SK-N-SH (cell line): Measurements from ENCODE around the gene THTPA.

Experiments used
- CHD2 ChIP-seq: fragments of 150-350 bp; IDR thresholded peaks from 2 replicates; pipeline ENCODE4 v1.6.1; 2018; ENCODE audit warnings: low read length; ENCODE audit not compliant: partially characterized antibody
- CTCF ChIP-seq: fragments of 200-600 bp; sonication (generic); IDR thresholded peaks from 2 replicates; pipeline ENCODE4 v1.6.1; 2017; ENCODE audit warnings: antibody characterized with exemption, mild to moderate bottlenecking, moderate library complexity
- EZH2phosphoT487 ChIP-seq: fragments of 200-600 bp; sonication (generic); IDR thresholded peaks from 2 replicates; pipeline ENCODE4 v1.6.1; 2017; ENCODE audit warnings: low read depth, mixed run types, mild to moderate bottlenecking, antibody characterized with exemption, moderate library complexity, borderline replicate concordance
- IRF3 ChIP-seq: fragments of 150-350 bp; IDR thresholded peaks from 2 replicates; pipeline ENCODE4 v1.6.1; 2016; ENCODE audit warnings: mild to moderate bottlenecking, low read depth, low read length
- JUND ChIP-seq: IDR thresholded peaks from 2 replicates; pipeline ENCODE4 v1.4.0; 2012
- PBX3 ChIP-seq: IDR thresholded peaks from 2 replicates; pipeline ENCODE4; 2012
- SIN3A ChIP-seq: IDR thresholded peaks from 2 replicates; pipeline ENCODE4 v1.6.1; 2012; ENCODE audit warnings: low read depth, mild to moderate bottlenecking, low read length, moderate library complexity, borderline replicate concordance
- TEAD4 ChIP-seq: IDR thresholded peaks from 2 replicates; pipeline ENCODE4 v1.4.0; 2012; ENCODE audit warnings: mild to moderate bottlenecking, borderline replicate concordance; ENCODE audit not compliant: insufficient read depth
- YY1 ChIP-seq: IDR thresholded peaks from 2 replicates; pipeline ENCODE4 v1.4.0; 2012; ENCODE audit warnings: low read depth, mild to moderate bottlenecking
- TF ChIP-seq, protein P1 (sequence below): IDR thresholded peaks from 2 replicates; pipeline ENCODE4 v1.4.0; 2012; ENCODE audit warnings: low read depth

- TF ChIP-seq IRF3 (no peak), CTCF (peak; percentile 33; the same call in 1 of the 2 replicates), EZH2phosphoT487 (no peak), TEAD4 (no peak), YY1 (no peak), SIN3A (no peak), PBX3 (no peak), JUND (no peak), CHD2 (no peak)
- TF ChIP-seq, protein P1, sequence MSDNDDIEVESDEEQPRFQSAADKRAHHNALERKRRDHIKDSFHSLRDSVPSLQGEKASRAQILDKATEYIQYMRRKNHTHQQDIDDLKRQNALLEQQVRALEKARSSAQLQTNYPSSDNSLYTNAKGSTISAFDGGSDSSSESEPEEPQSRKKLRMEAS = no peak
Observed at GRCh38 chr14:23528555-23528954, 27.5 kb upstream of the THTPA start.
